Iris pigment epithelial cell (primary cell): ENCODE measurements around the gene SLC52A3.

Source experiments
- DNase-seq: peaks from one replicate; pipeline ENCODE4 v3.0.0-alpha.2; 2011; ENCODE audit warnings: low read depth

The SLC52A3 gene

DNA sequence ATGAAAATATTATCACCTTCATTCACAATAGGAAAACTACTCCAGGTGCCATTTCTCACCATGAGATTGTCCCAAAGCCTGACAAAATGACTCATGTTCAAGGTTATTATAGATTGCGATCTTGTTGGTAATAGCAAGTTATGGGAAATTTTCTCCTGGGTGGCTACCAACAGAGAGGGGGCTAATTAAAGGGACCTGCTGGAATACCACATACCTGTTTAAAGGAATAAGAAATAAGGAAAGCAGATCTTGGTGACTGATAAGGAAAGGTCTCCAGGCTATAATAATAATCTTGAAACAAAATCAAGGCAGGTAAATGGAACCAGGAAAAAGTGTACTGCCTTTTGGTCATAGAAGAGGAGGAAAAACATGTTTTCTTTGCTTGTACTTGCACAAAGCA is 1.4 kb downstream of the SLC52A3 start:
- DNase-seq, result no peak

DNA sequence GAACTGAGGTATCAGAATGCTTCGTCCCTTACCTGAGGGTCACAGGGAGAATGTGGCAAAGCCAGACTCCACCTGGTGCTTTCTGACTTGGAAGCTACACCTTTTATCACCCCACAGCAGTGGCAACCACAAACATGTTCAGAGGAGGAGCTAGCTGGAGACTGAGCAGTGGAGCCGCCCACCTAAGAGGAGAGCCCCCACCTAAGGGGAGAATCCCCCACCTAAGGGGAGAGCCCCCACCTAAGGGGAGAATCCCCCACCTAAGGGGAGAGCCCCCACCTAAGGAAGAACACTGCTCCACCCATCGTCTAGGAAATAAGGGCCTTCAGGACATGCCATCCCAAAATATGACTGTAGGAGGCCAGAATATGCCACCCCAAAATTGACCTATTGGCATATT is 4.0 kb downstream of the SLC52A3 start:
- no peak for DNase-seq

DNA sequence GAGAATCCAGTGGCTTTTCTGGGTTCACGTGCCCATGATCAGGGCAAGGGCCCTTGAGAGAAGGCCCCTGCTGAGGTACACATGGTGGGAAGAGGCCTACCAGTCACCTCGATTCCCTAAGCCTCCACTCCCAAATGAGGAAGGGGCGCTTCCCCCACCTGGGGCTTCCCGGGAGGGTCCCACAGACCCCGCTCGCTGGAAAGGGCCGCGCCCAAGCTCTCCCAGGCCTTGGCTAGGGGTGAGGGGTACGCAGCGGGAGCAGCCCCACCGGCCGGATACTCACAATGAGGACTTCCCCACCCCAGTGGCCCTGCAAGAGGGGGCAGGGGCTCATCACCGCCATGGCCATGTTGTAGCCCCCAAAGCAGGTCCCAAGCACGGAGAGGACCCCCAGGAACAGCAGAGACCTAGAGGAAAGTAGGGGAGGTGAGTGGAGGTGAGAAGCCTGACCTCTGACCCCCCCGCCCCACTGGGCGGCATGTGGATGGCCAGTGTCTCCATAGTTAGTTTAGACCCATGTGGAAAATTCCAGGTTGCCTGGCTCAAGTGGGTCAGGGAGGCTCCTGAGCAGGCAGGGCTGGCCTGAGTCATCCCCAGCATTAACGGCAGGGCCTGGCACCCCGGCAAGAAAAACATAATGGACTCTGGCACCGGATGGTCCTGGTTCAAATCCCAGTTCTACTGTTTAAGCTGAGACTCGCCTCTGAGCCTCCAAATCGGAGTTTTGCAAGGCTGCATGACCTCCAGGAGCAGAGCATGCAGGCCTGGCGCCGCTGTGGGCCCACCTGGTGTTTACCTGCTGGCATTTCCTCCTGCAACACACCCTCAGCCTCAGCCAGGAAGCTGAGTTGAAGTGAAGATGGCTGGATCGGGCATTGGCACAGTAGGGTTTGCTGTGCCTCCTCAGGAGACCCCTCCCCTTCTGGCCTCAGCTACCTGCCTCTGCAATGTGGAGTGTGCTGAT is 6.6 kb downstream of the SLC52A3 start:
- DNase-seq, result no peak

DNA sequence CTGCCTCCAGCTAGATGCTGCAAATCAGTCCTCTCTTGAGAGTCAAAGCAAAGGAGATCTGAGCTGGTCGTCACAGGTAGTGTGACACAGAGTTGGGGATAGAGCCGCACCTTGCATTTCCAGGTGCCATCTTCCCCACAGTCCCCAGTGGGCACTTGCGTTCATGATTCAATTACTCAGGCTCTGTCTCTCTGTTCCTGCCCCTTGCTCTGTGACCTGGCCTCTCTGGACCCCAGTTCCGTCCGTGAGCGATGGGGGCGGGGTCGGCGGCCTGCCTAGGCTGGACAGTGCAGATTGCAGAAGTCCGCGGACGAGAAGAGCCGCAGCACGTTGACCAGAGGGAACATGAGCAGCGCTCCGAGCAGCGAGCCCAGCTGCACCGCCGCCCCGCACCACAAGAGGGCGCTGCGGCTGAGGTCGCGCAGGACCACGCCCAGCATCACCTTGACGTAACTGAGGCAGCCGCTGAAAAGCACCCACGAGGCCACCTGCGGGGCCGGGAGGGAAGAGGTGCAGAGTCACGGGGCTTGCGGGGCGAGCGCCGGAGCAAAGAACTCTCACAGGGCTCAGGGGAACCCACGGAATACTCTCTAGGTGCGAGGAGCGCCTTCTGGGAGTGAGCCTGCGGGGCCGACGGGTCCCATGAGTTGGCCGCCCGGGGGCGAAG is 7.4 kb downstream of the SLC52A3 start:
- DNase-seq, result peak; percentile 35

DNA sequence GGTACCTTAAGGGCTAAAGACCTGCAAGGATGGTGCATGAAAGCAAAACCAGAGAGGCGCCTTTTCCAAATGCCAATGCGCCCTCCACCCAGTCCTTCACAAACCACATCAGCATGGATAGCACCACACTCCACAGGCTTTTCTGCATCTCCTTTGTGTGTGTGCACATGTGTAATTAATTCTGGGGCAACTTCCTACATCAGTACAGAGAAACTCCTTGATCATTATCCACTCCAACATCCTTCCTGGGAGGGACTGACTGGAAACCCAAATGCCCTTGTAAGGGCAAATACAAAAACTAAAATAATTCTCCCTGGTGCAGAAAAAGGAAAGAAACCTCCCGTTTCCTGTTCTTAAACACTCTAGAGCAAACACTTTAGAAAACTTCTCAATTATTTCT is 10.8 kb downstream of the SLC52A3 start:
- DNase-seq, result no peak

DNA sequence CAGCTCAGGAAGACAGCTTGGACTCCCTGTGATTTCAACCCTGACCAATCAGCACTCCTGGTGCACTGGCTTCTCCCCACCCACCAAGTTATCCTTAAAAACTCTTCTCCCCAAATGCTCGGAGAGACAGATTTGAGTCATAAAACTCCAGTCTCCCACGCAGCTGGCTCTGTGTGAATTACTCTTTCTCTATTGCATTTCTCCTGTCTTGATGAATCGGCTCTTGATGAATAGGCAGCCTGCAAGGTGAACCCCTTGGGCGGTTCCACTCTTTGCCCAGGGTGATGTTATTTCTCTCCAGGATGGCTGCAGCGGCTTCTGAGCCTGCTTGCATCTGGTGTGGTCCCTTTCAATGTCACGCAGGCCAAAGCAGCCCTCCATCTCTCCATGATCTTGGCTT is 12.4 kb downstream of the SLC52A3 start:
- no peak for DNase-seq

DNA sequence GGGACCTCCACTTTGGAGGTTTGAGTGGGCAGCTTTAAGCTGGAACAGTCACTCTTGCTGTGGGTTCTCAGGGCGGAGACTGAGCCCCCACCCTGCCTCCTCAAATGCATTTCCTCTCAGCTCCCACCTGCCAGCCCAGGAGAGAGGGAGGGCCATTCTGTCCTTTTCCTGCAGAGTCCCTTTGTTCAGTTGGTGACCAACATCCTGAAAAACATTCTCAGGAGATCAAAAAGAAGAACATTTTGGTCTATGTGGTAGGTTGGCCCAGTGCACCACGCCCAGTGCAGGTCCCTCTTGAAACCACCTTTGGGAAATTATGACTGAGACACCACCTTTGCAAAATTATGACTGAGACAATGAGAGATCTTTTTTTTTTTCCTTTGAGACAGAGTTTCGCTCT is 13.4 kb downstream of the SLC52A3 start:
- DNase-seq, result no peak

DNA sequence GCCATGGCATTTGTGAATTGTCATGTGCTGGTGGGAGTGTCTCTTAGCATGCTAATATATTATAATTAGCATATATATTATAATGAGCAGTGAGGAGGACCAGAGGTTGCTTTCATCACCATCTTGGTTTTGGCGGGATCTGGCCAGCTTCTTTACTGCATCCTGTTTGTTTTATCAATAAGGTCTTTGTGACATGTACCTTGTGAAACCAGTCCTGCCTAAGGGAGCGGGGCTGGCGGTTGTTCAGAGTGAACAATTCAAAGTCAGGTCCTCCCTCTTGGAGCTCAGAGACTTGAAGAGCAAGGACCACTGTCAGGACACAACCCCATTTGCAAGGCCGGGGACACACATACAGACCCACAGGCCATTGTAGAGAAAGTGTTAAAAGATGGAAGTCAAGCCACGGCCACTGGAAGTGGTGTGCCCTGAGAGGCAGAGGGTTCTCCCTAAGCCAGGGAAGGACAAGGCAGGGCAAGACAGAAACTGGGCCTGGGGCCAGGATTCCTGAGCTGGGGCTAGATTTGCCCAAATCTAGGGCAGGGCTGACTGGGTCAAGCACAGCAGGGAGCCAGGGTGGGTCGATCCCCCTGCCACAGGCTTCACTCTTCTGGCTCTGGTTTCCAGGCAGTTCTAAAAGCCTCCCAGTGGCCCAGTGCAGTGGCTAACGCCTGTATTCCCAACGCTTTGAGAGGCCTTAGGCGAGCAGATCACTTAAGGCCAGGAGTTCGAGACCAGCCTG is 14.2 kb downstream of the SLC52A3 start:
- DNase-seq, result no peak

DNA sequence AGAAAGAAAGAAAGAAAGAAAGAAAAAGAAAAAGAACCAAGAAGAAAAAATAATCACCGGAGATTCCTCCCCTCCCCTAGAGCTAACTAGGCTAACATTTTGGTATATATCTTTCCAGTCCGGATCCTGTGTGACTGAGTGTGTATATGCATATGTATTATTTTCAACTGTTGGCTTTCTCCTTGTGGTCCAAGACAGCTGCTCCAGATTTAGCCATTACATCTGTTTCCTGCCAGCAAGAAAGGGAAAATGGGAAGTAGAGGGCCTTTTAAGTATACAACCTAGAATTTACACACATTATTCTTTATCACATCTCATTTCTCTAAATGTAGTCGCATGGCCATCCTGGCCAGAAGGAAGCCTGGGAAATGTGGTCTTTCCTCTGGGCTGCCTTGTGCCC is 15.2 kb downstream of the SLC52A3 start:
- DNase-seq, result no peak

DNA sequence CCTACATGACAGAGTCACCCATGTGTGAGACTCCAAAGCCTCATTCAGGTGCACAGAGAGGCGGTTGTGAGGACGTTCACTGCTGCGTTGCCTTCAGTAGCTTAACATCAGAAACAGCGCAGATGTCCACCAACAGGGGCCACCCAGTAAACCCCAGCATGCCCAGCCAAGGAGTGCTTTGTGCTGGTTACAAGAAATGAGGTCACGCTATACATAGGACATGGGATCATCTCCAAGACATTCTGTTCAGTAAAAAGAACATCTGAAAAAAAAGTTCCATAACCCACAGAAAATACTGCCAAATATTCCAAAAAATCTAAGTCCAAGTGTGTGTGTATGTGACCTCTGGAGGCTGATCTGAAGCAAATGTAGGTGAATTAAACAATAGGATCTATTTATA is 16.0 kb downstream of the SLC52A3 start:
- DNase-seq, result no peak

DNA sequence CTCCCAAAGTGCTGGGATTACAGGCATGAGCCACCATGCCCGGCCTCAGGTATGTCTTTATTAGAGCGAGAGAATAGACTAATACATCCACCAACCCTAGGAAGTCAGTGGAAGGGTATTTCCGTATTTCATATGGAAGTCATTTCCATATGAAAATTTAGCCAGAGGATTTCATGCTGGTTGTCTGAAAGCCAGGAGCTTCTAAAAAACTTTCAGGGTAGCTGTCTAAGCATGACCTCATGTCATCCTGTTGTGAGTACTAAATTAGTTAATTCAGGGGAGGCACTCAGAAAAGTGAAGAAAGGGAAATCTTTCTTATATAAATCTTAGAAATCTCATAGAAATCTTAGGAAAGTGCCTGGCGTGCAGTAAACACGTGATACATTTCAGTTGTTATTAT is 16.5 kb downstream of the SLC52A3 start:
- DNase-seq, result no peak

DNA sequence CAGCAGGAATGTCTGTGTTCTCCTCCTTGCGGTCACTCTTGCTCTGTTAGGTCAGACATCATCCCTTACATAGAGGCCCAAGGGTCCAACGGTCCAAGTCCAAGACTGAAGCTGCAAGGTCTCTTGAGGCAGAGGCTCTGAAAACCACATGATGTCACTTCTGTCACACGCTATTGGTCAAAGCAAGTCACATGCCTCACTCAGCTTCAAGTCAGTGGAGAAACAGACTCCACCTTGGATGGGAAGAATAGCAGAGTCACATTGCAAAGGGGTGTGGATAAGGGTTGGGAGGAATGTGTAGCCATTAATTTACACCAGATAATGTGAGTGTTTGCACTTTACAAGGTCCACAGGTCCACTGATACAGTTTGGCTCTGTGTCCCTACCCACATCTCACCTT is 17.5 kb downstream of the SLC52A3 start:
- DNase-seq, result no peak

DNA sequence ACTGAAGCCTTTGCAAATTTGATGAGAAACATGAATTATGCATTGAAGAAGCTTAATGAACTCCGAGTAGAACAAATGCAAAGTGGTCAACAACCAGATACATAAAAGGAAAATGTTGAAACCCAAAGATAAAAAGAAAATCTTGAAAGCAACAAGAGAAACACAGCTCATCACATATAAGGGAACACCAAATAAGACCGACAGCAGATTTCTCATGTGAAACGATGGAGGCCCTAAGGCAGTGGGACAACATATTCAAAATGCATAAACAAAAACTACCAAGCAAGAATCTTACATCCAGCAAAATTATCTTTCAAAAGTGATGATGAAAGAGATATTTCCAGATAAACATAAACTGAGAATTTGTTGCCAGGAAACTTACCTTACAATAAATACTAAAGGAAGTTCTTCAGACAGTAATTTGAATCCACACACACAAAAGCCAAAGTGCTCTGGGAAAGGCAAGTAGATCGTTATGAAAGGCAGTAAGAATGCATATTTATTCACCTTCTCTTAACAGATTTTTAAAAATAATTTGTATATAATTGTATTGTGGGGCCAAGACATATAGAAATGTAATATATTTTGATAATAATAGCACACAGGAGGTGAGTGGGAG is 22.5 kb downstream of the SLC52A3 start:
- no peak for DNase-seq

DNA sequence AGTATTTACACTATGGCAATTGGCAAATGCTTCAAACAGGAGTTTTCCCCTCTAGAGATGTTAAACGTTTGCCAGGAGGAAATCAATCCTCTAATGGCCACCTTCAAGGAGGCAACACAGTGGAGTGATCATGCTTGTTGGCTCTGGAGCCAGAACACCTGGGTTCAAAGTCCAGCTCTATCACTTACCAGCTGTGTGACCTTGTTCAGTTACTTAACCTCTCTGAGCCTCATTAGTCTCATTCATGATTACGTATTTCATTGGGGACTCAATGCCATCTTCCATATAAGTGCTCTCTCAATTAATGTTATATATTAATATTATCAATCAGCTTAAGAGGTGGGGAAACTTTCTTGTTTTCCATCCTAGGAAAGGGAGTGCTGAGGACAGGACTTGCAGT is 26.1 kb downstream of the SLC52A3 start:
- DNase-seq, result no peak

DNA sequence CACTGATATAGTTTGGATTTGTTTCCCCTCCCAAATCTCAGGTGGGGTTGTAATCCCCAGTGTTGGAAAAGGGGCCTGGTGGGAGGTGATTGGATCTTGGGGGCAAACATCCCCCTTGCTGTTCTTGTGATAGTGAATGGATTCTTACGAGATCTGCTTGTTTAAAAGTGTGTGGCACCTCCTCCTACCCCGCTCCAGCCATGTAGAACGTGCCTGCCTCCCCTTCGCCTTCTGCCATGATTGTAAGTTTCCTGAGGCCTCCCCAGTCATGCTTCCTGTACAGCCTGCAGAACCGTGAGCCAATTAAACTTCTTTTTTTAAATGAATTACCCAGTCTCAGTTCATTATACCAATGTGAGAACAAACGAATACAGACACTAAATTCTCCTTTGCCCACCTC is 26.7 kb downstream of the SLC52A3 start:
- DNase-seq, result no peak

DNA sequence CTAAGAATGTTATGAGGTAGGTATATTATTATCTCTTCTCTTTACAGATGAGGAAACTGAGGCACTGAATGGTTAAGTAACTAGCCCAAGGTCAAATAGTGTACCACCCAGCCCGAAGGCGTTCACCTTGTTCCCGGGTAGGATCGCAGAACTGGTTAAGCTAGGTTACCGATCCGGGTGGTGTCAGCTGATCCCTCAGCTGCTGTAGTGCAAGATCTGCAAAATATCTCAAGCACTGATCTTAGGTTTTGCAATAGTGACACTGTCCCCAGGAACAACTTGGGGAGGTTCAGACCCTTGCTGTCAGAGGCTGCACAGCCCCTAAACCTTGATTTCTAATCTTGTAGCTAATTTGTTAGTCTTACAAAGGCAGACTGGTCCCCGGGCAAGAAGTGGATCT is 28.1 kb downstream of the SLC52A3 start:
- no peak for DNase-seq

DNA sequence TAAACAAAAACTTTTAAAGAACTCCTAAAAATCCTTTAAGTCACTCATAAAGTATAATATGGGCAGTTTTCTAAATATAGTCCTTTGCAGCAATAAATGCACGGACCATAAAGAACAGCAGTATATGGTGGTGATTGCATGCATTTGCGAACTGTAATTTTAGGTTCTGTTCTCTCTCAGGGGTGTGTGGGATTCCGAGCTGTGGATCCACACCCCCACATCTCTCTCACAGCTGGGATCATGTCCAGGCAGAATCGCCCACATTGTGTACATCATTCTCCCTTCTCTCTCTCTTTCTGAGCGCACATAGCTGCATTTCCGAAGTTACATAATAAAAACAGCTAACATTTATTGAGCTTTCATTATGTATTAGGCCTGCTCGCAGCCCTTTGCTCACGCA is 28.6 kb downstream of the SLC52A3 start:
- no peak for DNase-seq

DNA sequence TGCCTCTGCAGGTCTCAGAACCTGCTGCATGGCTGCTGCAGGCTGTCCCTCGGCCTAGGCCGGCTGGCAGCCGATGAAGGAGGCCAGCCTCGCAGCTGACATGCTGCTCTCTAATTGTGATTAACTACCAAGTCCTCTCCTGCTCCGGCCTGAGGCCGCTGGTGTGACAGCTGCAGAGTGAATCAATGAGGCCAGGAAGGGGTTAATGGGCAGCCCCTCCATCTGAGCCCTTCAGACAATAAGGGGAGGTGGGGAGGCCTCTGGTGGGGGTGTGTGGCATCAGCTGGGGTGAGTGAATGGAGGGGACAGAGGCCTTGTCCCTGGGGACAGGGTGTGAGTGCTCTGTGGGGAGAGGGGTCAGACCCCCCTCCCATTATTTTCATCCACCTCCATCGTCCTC is 34.4 kb downstream of the SLC52A3 start:
- DNase-seq, result no peak

DNA sequence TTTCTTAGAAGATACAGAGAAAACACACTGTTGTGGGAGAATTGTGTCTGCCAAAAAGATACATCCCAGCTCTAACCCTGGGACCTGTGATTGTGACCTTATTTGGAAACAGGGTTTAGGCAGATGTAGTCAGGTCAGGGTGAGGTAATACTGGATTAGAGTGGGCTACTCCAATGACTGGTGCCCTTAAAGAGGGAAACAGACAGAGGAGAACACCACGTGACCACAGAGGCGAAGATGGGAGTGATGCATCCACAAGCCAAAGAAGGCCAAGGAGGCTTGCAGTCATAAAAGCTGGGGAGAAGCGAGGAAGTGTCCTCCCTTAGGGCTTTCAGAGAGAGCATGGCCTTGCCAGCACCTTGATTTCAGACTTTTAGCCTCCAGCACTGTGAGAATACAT is 35.6 kb downstream of the SLC52A3 start:
- DNase-seq, result no peak

DNA sequence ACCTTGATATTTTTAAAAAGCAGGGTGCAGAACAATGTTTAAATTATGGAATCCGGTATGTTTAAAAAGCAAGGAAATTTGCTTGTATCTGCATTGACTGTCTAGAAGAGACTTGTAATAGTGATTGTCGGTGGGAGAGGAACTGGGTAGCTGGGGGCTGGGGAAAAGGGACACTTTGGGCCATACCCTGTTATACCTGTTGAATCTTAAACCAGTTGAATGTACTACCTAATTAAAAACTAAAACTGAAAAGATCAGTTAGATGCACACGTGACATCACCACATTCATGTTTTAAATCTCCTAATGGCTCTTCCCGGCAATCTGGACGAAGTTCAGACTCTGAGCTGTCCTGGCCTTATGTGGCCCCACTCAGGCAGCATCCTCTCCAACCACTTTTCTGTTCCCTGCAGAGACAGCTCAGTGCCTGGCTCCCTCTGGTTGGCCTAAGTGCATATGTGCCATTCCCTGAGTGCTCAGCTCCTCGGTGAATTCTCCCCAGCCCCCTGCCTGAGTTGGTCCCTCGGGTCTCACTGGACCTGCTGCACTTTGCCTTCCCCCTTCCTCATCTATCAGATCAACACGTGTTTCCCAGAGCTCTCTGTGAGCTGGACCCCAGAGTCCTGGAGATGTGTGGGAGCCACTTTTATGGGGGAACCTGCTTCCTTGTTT is 36.3 kb downstream of the SLC52A3 start:
- no peak for DNase-seq

DNA sequence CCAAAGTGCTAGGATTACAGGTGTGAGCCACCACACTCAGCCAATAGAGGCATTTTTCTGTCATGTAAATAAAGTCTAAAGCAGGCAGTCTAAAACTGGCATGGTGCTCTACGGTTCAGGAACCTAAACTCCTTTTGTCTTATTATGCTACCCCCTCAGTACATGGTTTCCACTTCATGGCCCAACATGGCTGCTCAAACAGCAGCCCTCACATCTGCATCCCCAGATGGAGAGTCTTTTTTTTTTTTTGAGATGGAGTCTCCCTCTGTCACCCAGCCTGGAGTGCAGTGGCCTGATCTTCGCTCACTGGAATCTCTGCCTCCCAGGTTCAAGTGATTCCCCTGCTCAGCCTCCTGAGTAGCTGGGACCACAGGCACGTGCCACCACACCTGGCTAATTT is 38.3 kb downstream of the SLC52A3 start:
- no peak for DNase-seq
